BLaER1 (cell line): Measurements from ENCODE around the gene CLPX.
A peak's percentile ranks its signal among the peaks of the same experiment; 100 is the strongest.
"Not testable (repeated sequence)": the region's sequence is repeated elsewhere in the genome, so short reads cannot be mapped to it uniquely, and the experiment has no call there.

ENCODE experiments used
- H3K27ac ChIP-seq: shearing (Covaris generic); formaldehyde crosslinking; 2 replicates; pipeline ENCODE4 v1.8.1; 2022
- H3K27me3 ChIP-seq: shearing (Covaris generic); formaldehyde crosslinking; 2 replicates; pipeline ENCODE4 v1.8.1; 2022
- H3K36me3 ChIP-seq: shearing (Covaris generic); formaldehyde crosslinking; 2 replicates; pipeline ENCODE4 v1.8.1; 2022
- H3K4me1 ChIP-seq: shearing (Covaris generic); formaldehyde crosslinking; 2 replicates; pipeline ENCODE4 v1.8.1; 2022
- H3K4me2 ChIP-seq: shearing (Covaris generic); formaldehyde crosslinking; 2 replicates; pipeline ENCODE4 v1.8.1; 2022
- H3K4me3 ChIP-seq: shearing (Covaris generic); formaldehyde crosslinking; 2 replicates; pipeline ENCODE4 v1.8.1; 2022
- H3K9ac ChIP-seq: shearing (Covaris generic); formaldehyde crosslinking; 2 replicates; pipeline ENCODE4 v1.8.1; 2022
- H3K9me3 ChIP-seq: shearing (Covaris generic); formaldehyde crosslinking; 2 replicates; pipeline ENCODE4 v1.8.1; 2022
- H4K20me1 ChIP-seq: shearing (Covaris generic); formaldehyde crosslinking; 2 replicates; pipeline ENCODE4 v1.8.1; 2022
- Cebpa-rat ChIP-seq: shearing (Covaris generic); IDR thresholded peaks from 2 replicates; pipeline ENCODE4 v1.8.1; 2022

The CLPX gene

GRCh38 chr15:65194826-65195547 lies 9.8 kb upstream of the CLPX start:
- no peaks in the 10 kb centered on the region for H3K36me3 ChIP-seq
- H3K27ac ChIP-seq, result no peak overlapping the region
- no peaks in the 10 kb centered on the region for H3K27me3 ChIP-seq
- H3K4me1 ChIP-seq, result no peaks in the 10 kb centered on the region
- no peak for TF ChIP-seq Cebpa-rat
- no peaks in the 10 kb centered on the region for H3K9me3 ChIP-seq
- H3K9ac ChIP-seq, result no peak overlapping the region
- H3K4me2 ChIP-seq, result no peak overlapping the region
- H3K4me3 ChIP-seq, result no peak overlapping the region
- no peaks in the 10 kb centered on the region for H4K20me1 ChIP-seq

DNA sequence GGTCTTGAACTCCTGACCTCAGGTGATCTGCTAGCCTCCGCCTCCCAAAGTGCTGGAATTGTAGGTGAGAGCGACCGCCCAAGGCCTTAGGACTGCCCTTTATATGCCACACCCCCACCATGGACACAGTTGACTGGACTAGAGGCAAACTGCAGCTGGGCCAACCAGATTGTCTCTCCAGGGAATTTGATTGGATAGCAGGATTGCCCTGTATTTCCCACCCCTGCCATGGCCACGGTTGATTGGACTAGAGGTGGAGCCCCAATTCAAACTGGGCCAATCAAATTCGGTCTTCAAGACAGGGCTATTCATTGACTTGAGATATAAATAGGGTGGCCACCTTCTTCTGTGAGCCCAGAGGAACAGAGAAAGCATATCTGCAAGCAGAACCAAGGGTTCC lies 6.9 kb upstream of the CLPX start:
- Histone ChIP-seq H3K27ac (no peak overlapping the region), H3K27me3 (no peaks in the 10 kb centered on the region), H3K36me3 (no peaks in the 10 kb centered on the region), H3K9ac (no peak overlapping the region), H3K4me1 (no peaks in the 10 kb centered on the region), H3K9me3 (no peaks in the 10 kb centered on the region), H3K4me2 (no peak overlapping the region), H4K20me1 (no peaks in the 10 kb centered on the region), H3K4me3 (no peak overlapping the region)
- no peak for TF ChIP-seq Cebpa-rat

GRCh38 chr15:65189102-65189740 lies 4.1 kb upstream of the CLPX start:
- Histone ChIP-seq H3K4me1 (peaks cover 9% of the 10 kb centered on the region), H3K4me3 (no peak overlapping the region), H3K4me2 (no peak overlapping the region), H4K20me1 (no peaks in the 10 kb centered on the region), H3K27ac (no peak overlapping the region), H3K9ac (no peak overlapping the region), H3K27me3 (no peaks in the 10 kb centered on the region), H3K36me3 (no peaks in the 10 kb centered on the region), H3K9me3 (no peaks in the 10 kb centered on the region)
- no peak for TF ChIP-seq Cebpa-rat

GRCh38 chr15:65188472-65188871 lies 3.3 kb upstream of the CLPX start:
- H3K9me3 ChIP-seq, H4K20me1 ChIP-seq, H3K27ac ChIP-seq, H3K36me3 ChIP-seq, H3K4me2 ChIP-seq, H3K27me3 ChIP-seq, H3K9ac ChIP-seq, H3K4me3 ChIP-seq: not testable (repeated sequence)
- peaks cover 10% of the 10 kb centered on the region for H3K4me1 ChIP-seq

- H3K9me3 ChIP-seq, result no peaks in the 10 kb centered on the region
- peaks cover 24% of the 10 kb centered on the region for H3K36me3 ChIP-seq
- peaks cover 32% of the 10 kb centered on the region for H3K4me1 ChIP-seq
- peak overlapping the region; percentile 95 for H3K27ac ChIP-seq
- no peaks in the 10 kb centered on the region for H3K27me3 ChIP-seq
- H3K9ac ChIP-seq, result peak overlapping the region; percentile 98
- no peak for TF ChIP-seq Cebpa-rat
- peak overlapping the region; percentile 90 for H3K4me3 ChIP-seq
- H4K20me1 ChIP-seq, result peaks cover 44% of the 10 kb centered on the region
- peak overlapping the region; percentile 90 for H3K4me2 ChIP-seq
These were observed 756 bp downstream of the CLPX start for GRCh38 chr15:65184305-65184867.

GRCh38 chr15:65183865-65184159 lies 1.3 kb downstream of the CLPX start:
- Histone ChIP-seq H3K9me3 (no peaks in the 10 kb centered on the region), H3K9ac (peak overlapping the region; percentile 98), H3K27ac (peak overlapping the region; percentile 95), H3K4me2 (peak overlapping the region; percentile 90), H3K27me3 (no peaks in the 10 kb centered on the region), H4K20me1 (peaks cover 50% of the 10 kb centered on the region), H3K4me3 (peak overlapping the region; percentile 90), H3K36me3 (peaks cover 29% of the 10 kb centered on the region), H3K4me1 (peaks cover 32% of the 10 kb centered on the region)
- no peak for TF ChIP-seq Cebpa-rat

GRCh38 chr15:65182538-65182937 lies 2.6 kb downstream of the CLPX start:
- Histone ChIP-seq H3K9ac (0 out of 2 replicates have a peak overlapping the region, but pooled peaks have one; percentile 29), H3K9me3 (no peaks in the 10 kb centered on the region), H3K4me3 (peak overlapping the region; percentile 90), H3K4me1 (peaks cover 32% of the 10 kb centered on the region), H4K20me1 (peaks cover 63% of the 10 kb centered on the region), H3K27me3 (no peaks in the 10 kb centered on the region), H3K4me2 (peak overlapping the region; percentile 90), H3K36me3 (peaks cover 42% of the 10 kb centered on the region), H3K27ac (peak overlapping the region; percentile 35; the same call in 1 of the 2 replicates)
- TF ChIP-seq Cebpa-rat, result no peak

DNA sequence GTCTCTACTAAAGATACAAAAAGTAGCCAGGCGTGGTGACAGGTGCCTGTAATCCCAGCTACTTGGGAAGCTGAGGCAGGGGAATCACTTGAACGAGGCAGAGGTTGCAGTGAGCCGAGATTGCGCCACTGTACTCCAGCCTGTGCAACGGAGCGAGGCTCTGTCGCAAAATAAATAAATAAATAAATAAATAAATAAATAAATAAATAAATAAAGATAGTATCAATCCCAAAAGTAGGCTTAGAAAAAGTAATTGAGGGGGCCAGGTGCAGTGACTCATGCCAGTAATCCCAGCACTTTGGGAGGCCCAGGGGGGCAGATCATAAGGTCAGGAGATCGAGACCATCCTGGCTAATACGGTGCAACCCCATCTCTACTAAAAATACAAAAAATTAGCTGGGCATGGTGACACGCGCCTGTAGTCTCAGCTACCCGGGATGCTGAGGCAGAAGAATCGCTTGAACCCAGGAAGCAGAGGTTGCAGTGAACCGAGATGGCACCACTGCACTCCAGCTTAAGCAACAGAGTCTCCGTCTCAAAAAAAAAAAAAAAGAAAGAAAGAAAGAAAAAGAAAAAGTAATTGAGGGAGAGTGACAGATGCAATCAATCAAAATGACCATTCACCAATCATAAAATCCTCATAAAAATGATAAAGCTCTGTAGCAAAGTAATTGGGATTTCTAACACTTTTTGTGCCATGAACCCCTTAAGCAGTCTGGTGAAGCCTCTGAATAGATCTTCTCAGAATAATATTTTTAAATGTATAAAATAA lies 3.4 kb downstream of the CLPX start:
- H3K27me3 ChIP-seq, H3K9ac ChIP-seq, H3K4me3 ChIP-seq, H3K27ac ChIP-seq, H3K9me3 ChIP-seq: not testable (repeated sequence)
- Histone ChIP-seq H3K4me1 (peaks cover 32% of the 10 kb centered on the region), H3K4me2 (peak overlapping the region; percentile 12; the same call in 1 of the 2 replicates), H3K36me3 (peaks cover 50% of the 10 kb centered on the region), H4K20me1 (peaks cover 71% of the 10 kb centered on the region)

- peaks cover 22% of the 10 kb centered on the region for H3K4me1 ChIP-seq
- H4K20me1 ChIP-seq, result peaks cover 87% of the 10 kb centered on the region
- H3K4me2 ChIP-seq, result no peak overlapping the region
- no peak overlapping the region for H3K9ac ChIP-seq
- H3K27ac ChIP-seq, result no peak overlapping the region
- no peak for TF ChIP-seq Cebpa-rat
- peaks cover 66% of the 10 kb centered on the region for H3K36me3 ChIP-seq
- no peaks in the 10 kb centered on the region for H3K27me3 ChIP-seq
- H3K9me3 ChIP-seq, result no peaks in the 10 kb centered on the region
- no peak overlapping the region for H3K4me3 ChIP-seq
These were observed 5.0 kb downstream of the CLPX start for GRCh38 chr15:65180167-65180566.

GRCh38 chr15:65177901-65178300 lies 7.2 kb downstream of the CLPX start:
- Histone ChIP-seq H3K36me3 (peaks cover 88% of the 10 kb centered on the region), H3K27me3 (no peaks in the 10 kb centered on the region), H3K4me2 (no peak overlapping the region), H3K4me3 (no peak overlapping the region), H3K9ac (no peak overlapping the region), H3K4me1 (peaks cover 18% of the 10 kb centered on the region), H4K20me1 (peaks cover 100% of the 10 kb centered on the region), H3K27ac (no peak overlapping the region), H3K9me3 (no peaks in the 10 kb centered on the region)
- no peak for TF ChIP-seq Cebpa-rat
